HepG2 (cell line): ENCODE measurements around the gene NDUFS2. TPM values are rescaled to one million over a fixed set of nuclear protein-coding genes. Genes with fewer than 3 reads are reported as not detected.

ENCODE experiments used
- ARID2 ChIP-seq: sonication (generic); formaldehyde crosslinking; IDR thresholded peaks from 2 replicates; pipeline ENCODE4 v1.8.1; 2022; ENCODE audit warnings: mild to moderate bottlenecking, missing genetic modification reagents, borderline replicate concordance
- FOXJ3 ChIP-seq: sonication (generic); formaldehyde crosslinking; IDR thresholded peaks from 2 replicates; pipeline ENCODE4 v1.4.0; 2020; ENCODE audit warnings: missing genetic modification reagents, mild to moderate bottlenecking, borderline replicate concordance
- FOXP1 ChIP-seq, 2 experiments: fragments of 450-650 bp in 1 of 2; IDR thresholded peaks; 2 replicates each; pipeline ENCODE4 v1.6.1; 2017 to 2018; ENCODE audit warnings: antibody characterized with exemption in 1 of 2
- ISL2 ChIP-seq: sonication (generic); formaldehyde crosslinking; IDR thresholded peaks from 2 replicates; pipeline ENCODE4 v1.5.0; 2020; ENCODE audit warnings: missing genetic modification reagents
- MAFF ChIP-seq: IDR thresholded peaks from 2 replicates; pipeline ENCODE4 v1.6.1; 2011; ENCODE audit warnings: low read depth, low read length, improper control_type of control experiment
- MAFG ChIP-seq: sonication (generic); formaldehyde crosslinking; IDR thresholded peaks from 2 replicates; pipeline ENCODE4 v1.5.1; 2020; ENCODE audit warnings: mild to moderate bottlenecking, missing genetic modification reagents
- MATR3 ChIP-seq: sonication (generic); formaldehyde crosslinking; IDR thresholded peaks from 2 replicates; pipeline ENCODE4 v1.4.0; 2020; ENCODE audit warnings: missing genetic modification reagents
- MEF2D ChIP-seq: sonication (generic); formaldehyde crosslinking; IDR thresholded peaks from 2 replicates; pipeline ENCODE4 v1.5.1; 2020; ENCODE audit warnings: mild to moderate bottlenecking, missing genetic modification reagents
- MYNN ChIP-seq: sonication (generic); formaldehyde crosslinking; IDR thresholded peaks from 2 replicates; pipeline ENCODE4 v1.4.0; 2020; ENCODE audit warnings: mild to moderate bottlenecking, low read depth, missing genetic modification reagents
- RBM22 ChIP-seq: fragments of 200-400 bp; formaldehyde crosslinking; optimal IDR thresholded peaks from 2 replicates; pipeline ENCODE3; 2017; ENCODE audit warnings: mild to moderate bottlenecking, low read length, moderate library complexity
- RFXAP ChIP-seq: sonication (generic); formaldehyde crosslinking; IDR thresholded peaks from 2 replicates; pipeline ENCODE4 v1.4.0; 2020; ENCODE audit warnings: missing genetic modification reagents, borderline replicate concordance
- RNF2 ChIP-seq: fragments of 450-650 bp; conservative IDR thresholded peaks from 2 replicates; pipeline ENCODE4 v1.6.1; 2016; ENCODE audit warnings: low read depth
- SUZ12 ChIP-seq: fragments of 150-350 bp; IDR thresholded peaks from 2 replicates; pipeline ENCODE4 v1.6.1; 2014; ENCODE audit warnings: low read depth, low read length
- UBTF ChIP-seq: sonication (generic); formaldehyde crosslinking; IDR thresholded peaks from 2 replicates; pipeline ENCODE4 v1.4.0; 2020; ENCODE audit warnings: mild to moderate bottlenecking, missing genetic modification reagents
- ZNF10 ChIP-seq: sonication (generic); formaldehyde crosslinking; IDR thresholded peaks from 2 replicates; pipeline ENCODE4 v1.4.0; 2020; ENCODE audit warnings: mild to moderate bottlenecking, low read depth, missing genetic modification reagents, borderline replicate concordance
- ZNF275 ChIP-seq: sonication (generic); formaldehyde crosslinking; IDR thresholded peaks from 2 replicates; pipeline ENCODE4 v1.8.0; 2022; ENCODE audit warnings: missing genetic modification reagents, mild to moderate bottlenecking, inconsistent platforms, borderline replicate concordance
- ZNF280B ChIP-seq: sonication (generic); formaldehyde crosslinking; IDR thresholded peaks from 2 replicates; pipeline ENCODE4 v1.5.0; 2020; ENCODE audit warnings: missing genetic modification reagents, mild to moderate bottlenecking, borderline replicate concordance
- ZNF468 ChIP-seq: sonication (generic); formaldehyde crosslinking; IDR thresholded peaks from 2 replicates; pipeline ENCODE4 v1.8.0; 2022; ENCODE audit warnings: mild to moderate bottlenecking, moderate library complexity, missing genetic modification reagents
- ZNF629 ChIP-seq: sonication (generic); formaldehyde crosslinking; conservative IDR thresholded peaks from 2 replicates; pipeline ENCODE4 v1.5.0; 2020; ENCODE audit warnings: missing genetic modification reagents
- ZNF816 ChIP-seq: sonication (generic); formaldehyde crosslinking; IDR thresholded peaks from 2 replicates; pipeline ENCODE4 v1.8.0; 2022; ENCODE audit warnings: missing genetic modification reagents, mild to moderate bottlenecking, borderline replicate concordance
- polyA plus RNA-seq, 8 experiments: library from polyadenylated mRNA; depleted of rRNA in 3 of 8; stranded (reverse) in 7 of 8; unstranded in 1 of 8; fragments of >200 nt; fragmentation: Illumina TruSeq in 4 of 8; extraction: Trizol in 4 of 8; gene quantifications; 2 replicates each; pipeline versions ENCODE4 v1.2.1 to v1.2.3, GENCODE V29; 2011 to 2016; ENCODE audit warnings: low read depth in 4 of 8, missing spikeins in 1 of 8, mixed read lengths in 1 of 8; ENCODE audit not compliant: insufficient read depth in 1 of 8
- total RNA-seq, 5 experiments: library from RNA; depleted of rRNA; stranded (reverse); fragments of >200 nt; fragmentation: Illumina TruSeq; extraction: Trizol; gene quantifications; 2 replicates each; pipeline ENCODE4 v1.2.3, GENCODE V29; 2016; ENCODE audit warnings: low read depth in 1 of 5
- TF ChIP-seq, protein P1 (sequence below): sonication (generic); formaldehyde crosslinking; IDR thresholded peaks from 2 replicates; pipeline ENCODE4 v1.5.0; 2020; ENCODE audit warnings: missing genetic modification reagents, mild to moderate bottlenecking, borderline replicate concordance
- TF ChIP-seq, protein P2 (sequence below): sonication (generic); formaldehyde crosslinking; IDR thresholded peaks from 2 replicates; pipeline ENCODE4 v1.4.0; 2020; ENCODE audit warnings: missing genetic modification reagents

Gene NDUFS2
- total and polyA plus RNA-seq, 2 of the 13 experiments (the other 11 are each of a cell fraction or from before 2014, with no cell fraction given), result 89.9 to 118 TPM

DNA sequence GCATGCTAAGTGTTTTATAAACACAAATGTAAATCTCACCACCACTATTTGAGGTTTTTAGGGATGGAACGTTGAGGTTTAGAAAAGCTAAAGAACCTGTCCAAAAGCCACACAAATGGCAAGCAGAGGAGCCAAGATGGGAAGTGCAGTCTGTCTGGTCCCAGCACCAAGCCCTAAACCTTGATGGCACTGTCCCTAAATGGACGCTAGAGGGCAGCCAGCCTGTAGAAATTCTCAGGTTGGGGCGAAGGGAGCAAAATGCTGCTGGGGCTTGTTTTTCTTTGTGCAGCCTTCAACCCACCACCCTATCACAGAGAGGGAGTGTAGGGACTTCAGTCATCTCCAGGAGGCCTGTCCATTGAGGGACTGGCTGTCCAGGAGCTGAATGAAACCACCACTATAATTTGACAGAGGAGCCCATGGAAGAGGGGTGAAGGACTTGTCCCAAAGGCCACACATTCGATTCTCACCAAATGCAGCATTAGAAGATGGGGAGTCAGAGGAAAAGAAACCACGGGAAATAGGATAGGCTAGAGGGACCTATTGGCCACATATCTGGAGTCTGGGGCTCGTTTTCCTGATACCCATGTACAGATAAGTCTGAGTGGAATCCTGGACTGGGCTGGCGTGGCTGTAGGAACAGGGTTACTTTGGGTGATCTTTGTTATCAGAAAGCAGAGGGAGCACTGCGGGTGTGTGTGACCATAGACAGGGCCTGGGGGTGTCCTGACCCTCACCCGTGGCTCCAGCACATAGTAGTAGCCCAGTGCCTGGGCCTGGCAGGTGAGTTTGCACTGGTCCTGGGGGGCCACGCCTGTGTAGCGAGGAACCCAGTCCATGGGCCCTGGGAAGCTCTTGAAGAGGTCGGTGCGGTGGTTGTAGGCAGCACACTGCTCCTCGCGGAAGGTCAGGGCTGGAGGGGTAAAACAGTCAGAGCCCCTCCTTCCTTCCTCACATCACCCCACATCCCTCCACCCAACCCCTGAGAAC, 9.4 kb upstream of the NDUFS2 start (continued):
- no peak for TF ChIP-seq FOXJ3
- TF ChIP-seq ZNF468, result no peak
- TF ChIP-seq, protein P1, sequence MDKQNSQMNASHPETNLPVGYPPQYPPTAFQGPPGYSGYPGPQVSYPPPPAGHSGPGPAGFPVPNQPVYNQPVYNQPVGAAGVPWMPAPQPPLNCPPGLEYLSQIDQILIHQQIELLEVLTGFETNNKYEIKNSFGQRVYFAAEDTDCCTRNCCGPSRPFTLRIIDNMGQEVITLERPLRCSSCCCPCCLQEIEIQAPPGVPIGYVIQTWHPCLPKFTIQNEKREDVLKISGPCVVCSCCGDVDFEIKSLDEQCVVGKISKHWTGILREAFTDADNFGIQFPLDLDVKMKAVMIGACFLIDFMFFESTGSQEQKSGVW (CRISPR knock-in tag), result no peak
- no peak for TF ChIP-seq MEF2D (CRISPR knock-in tag)
- no peak for TF ChIP-seq MAFG (CRISPR knock-in tag)
- no peak for TF ChIP-seq RNF2
- no peak for TF ChIP-seq ZNF275
- no peak for TF ChIP-seq ZNF816 (CRISPR knock-in tag)
- no peak for TF ChIP-seq ARID2 (CRISPR knock-in tag)
- TF ChIP-seq ZNF10 (CRISPR knock-in tag), result no peak
- no peak for TF ChIP-seq RFXAP (CRISPR knock-in tag)
- TF ChIP-seq ZNF280B (CRISPR knock-in tag), result no peak
- no peak for TF ChIP-seq SUZ12
- no peak for TF ChIP-seq MATR3
- no peak for TF ChIP-seq RBM22
- TF ChIP-seq UBTF (CRISPR knock-in tag), result no peak; the same call in 1 of the 2 replicates
- no peak for TF ChIP-seq FOXP1 (IDR thresholded peaks at IDR 0.05)
- no peak for TF ChIP-seq FOXP1 (CRISPR knock-in tag; IDR thresholded peaks at IDR 0.05)
- TF ChIP-seq, protein P2, sequence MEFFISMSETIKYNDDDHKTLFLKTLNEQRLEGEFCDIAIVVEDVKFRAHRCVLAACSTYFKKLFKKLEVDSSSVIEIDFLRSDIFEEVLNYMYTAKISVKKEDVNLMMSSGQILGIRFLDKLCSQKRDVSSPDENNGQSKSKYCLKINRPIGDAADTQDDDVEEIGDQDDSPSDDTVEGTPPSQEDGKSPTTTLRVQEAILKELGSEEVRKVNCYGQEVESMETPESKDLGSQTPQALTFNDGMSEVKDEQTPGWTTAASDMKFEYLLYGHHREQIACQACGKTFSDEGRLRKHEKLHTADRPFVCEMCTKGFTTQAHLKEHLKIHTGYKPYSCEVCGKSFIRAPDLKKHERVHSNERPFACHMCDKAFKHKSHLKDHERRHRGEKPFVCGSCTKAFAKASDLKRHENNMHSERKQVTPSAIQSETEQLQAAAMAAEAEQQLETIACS (CRISPR knock-in tag), result no peak
- 0 out of 2 replicates have a peak, but pooled peaks have one; percentile 25 for TF ChIP-seq ZNF629 (CRISPR knock-in tag)
- TF ChIP-seq MAFF, result 0 out of 2 replicates have a peak, but pooled peaks have one; percentile 11
- TF ChIP-seq ISL2 (CRISPR knock-in tag), result no peak
- TF ChIP-seq MYNN, result no peak
